ENCODE data around the gene WWOX. TPM values are rescaled to one million over a fixed set of nuclear protein-coding genes. Genes with fewer than 3 reads are reported as not detected.
A peak's percentile ranks its signal among the peaks of the same experiment; 100 is the strongest.

The WWOX gene
- total RNA-seq, 6 experiments from 2014 or later, result 13.0 to 24.3 (median 16.5) TPM

- no peak for ATAC-seq
- peaks cover 0 to 6% (median 0%) of the 10 kb centered on the region in 4 donors for H3K4me1 ChIP-seq
- intact Hi-C loops (cut with DNase I), result no loop called here
- DNase-seq, result no peak
- H3K27ac ChIP-seq, result no peak overlapping the region
- no peaks in the 10 kb centered on the region for H3K9me3 ChIP-seq
- H3K4me3 ChIP-seq, result no peak overlapping the region
- no peaks in the 10 kb centered on the region for H3K36me3 ChIP-seq
- 87% methylated on average over 4 of the region's 5 CpGs for WGBS (ENCODE audit: insufficient coverage, low coverage, low lambda C conversion rate, missing lambda C conversion rate)
- no peaks in the 10 kb centered on the region for H3K27me3 ChIP-seq
- TF ChIP-seq POLR2A (IDR thresholded peaks at IDR 0.05), result no peak
- no peak for TF ChIP-seq CTCF (IDR thresholded peaks at IDR 0.05)
Measured at GRCh38 chr16:78792952-78793351, 693.5 kb downstream of the WWOX start.

DNA sequence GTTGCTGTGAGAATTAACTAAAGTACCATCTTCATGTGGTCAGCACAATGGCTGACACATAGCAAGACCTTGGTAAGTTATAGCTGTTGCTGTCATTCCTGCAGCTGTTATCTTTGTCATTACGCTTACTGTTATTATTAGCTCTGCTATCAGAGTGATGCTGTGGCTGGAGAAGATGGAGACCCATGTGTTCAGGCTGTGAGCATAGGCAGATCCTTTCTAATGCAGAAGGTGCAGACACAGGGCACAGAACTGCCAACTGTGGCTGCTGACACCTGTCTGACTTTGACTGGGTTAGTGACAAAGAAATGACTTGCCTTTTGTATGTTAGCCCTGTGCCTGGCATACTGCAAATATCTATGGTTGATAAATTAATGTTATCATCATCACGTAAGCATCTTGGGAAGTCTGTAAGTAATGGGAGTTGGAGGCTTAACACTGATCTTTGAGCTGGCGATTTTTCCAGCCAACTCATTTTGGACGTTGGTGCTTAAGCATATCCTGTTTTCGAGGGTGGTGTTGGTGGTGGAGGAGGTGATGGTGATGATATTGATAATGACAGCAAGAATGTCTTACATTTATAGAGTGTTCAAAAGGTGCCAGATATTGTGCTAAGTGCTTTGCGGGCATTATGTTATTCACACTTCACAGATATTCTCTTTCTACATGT is 695.3 kb downstream of the WWOX start:
- DNase-seq (no peak), ATAC-seq (no peak)
- intact Hi-C loops (cut with DNase I), result no loop called here
- Histone ChIP-seq H3K27me3 (no peaks in the 10 kb centered on the region), H3K4me3 (no peak overlapping the region), H3K4me1 (peaks cover 0 to 1% (median 0%) of the 10 kb centered on the region in 4 donors), H3K9me3 (no peaks in the 10 kb centered on the region), H3K36me3 (no peaks in the 10 kb centered on the region), H3K27ac (no peak overlapping the region)
- WGBS (ENCODE audit: insufficient coverage, low coverage, low lambda C conversion rate, missing lambda C conversion rate), result 89% methylated on average over 6 of the region's 6 CpGs
- TF ChIP-seq POLR2A (IDR thresholded peaks at IDR 0.05) (no peak), CTCF (IDR thresholded peaks at IDR 0.05) (no peak)

DNA sequence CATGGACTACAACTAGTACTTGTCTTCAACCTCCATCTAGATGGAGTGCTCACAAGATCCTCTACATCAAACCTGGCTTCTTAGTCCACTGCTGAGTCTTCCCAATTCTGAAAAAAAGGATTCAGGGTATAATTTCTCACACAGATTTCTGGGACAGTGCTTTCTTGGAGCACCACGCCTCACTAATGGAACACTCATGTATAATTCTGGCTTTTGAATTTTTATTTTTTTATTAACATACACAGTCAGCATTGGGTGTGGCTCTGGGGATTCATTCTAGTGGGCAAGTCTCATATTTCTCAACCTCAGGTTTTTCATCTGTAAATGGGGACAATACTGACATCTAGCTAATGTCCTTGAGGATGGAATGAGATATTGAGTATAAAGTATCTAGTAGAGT is 696.0 kb downstream of the WWOX start:
- ATAC-seq (no peak), DNase-seq (no peak)
- H3K36me3 ChIP-seq, result no peaks in the 10 kb centered on the region
- H3K27ac ChIP-seq, result no peak overlapping the region
- TF ChIP-seq POLR2A (IDR thresholded peaks at IDR 0.05) (no peak), CTCF (IDR thresholded peaks at IDR 0.05) (no peak)
- H3K4me3 ChIP-seq, result no peak overlapping the region
- WGBS (ENCODE audit: insufficient coverage, low coverage, low lambda C conversion rate, missing lambda C conversion rate), result 91% methylated on average over 1 of the region's 1 CpG
- H3K9me3 ChIP-seq, result no peaks in the 10 kb centered on the region
- intact Hi-C loops (cut with DNase I), result no loop called here
- no peaks in the 10 kb centered on the region for H3K4me1 ChIP-seq
- no peaks in the 10 kb centered on the region for H3K27me3 ChIP-seq

GRCh38 chr16:78796221-78796866 is 696.9 kb downstream of the WWOX start:
- Histone ChIP-seq H3K36me3 (no peaks in the 10 kb centered on the region), H3K9me3 (no peaks in the 10 kb centered on the region), H3K27me3 (no peaks in the 10 kb centered on the region), H3K4me3 (no peak overlapping the region), H3K27ac (no peak overlapping the region), H3K4me1 (no peaks in the 10 kb centered on the region)
- DNase-seq (peak in 1 of 3 donors; percentile 68), ATAC-seq (peak; percentile 85 to 95 (median 90))
- TF ChIP-seq POLR2A (IDR thresholded peaks at IDR 0.05) (no peak), CTCF (IDR thresholded peaks at IDR 0.05) (no peak)
- intact Hi-C loops (cut with DNase I), result no loop called here
- 14% methylated on average over 2 of the region's 3 CpGs for WGBS (ENCODE audit: insufficient coverage, low coverage, low lambda C conversion rate, missing lambda C conversion rate)

Data from right lobe of liver (tissue), 6 donors.